Small intestine (tissue), 7 donors: Measurements from ENCODE around the gene PLTP. TPM values are rescaled to one million over a fixed set of nuclear protein-coding genes. Genes with fewer than 3 reads are reported as not detected.

Source experiments
- DNase-seq, 2 donors: peaks; one replicate each; pipeline versions ENCODE4 v3.0.0 to v3.0.0-alpha.2; 2013
- FAIRE-seq: peaks from 2 replicates; lab custom pipeline; 2012; peaks lifted over from hg19 to GRCh38; lab: Jason Lieb, UNC
- H3K27ac ChIP-seq, 3 donors: one replicate each; pipeline ENCODE4 v1.5.1; 2013; ENCODE audit warnings: low read length in 2 of 3, mild to moderate bottlenecking in 2 of 3, control low read depth in 1 of 3, inconsistent platforms in 1 of 3, low read depth in 1 of 3, moderate library complexity in 1 of 3
- H3K27me3 ChIP-seq, 3 donors: one replicate each; pipeline ENCODE4 v1.6.1; 2013; ENCODE audit warnings: low read length in 3 of 3, inconsistent platforms in 1 of 3; ENCODE audit not compliant: control insufficient read depth in 3 of 3, insufficient read depth in 3 of 3
- H3K36me3 ChIP-seq, 3 donors: one replicate each; pipeline ENCODE4 v1.6.1; 2013; ENCODE audit warnings: low read length in 3 of 3, inconsistent platforms in 1 of 3, low read depth in 1 of 3, mild to moderate bottlenecking in 1 of 3, moderate library complexity in 1 of 3; ENCODE audit not compliant: control insufficient read depth in 3 of 3, insufficient read depth in 2 of 3
- H3K4me1 ChIP-seq, 3 donors: one replicate each; pipeline ENCODE4 v1.6.1; 2013; ENCODE audit warnings: low read length in 2 of 3, inconsistent platforms in 1 of 3, low read depth in 1 of 3, mild to moderate bottlenecking in 1 of 3, moderate library complexity in 1 of 3; ENCODE audit not compliant: control insufficient read depth in 3 of 3, insufficient read depth in 2 of 3
- H3K4me3 ChIP-seq, 3 donors: one replicate each; pipeline ENCODE4 v1.5.1; 2013; ENCODE audit warnings: low read length in 3 of 3, control low read depth in 1 of 3, inconsistent platforms in 1 of 3, low read depth in 1 of 3, mild to moderate bottlenecking in 1 of 3, moderate library complexity in 1 of 3
- H3K9me3 ChIP-seq, 2 donors: one replicate each; pipeline ENCODE4 v1.6.1; 2013; ENCODE audit warnings: low read depth in 1 of 2, low read length in 1 of 2; ENCODE audit not compliant: control insufficient read depth in 2 of 2, insufficient read depth in 1 of 2
- WGBS, 3 donors: extraction: QIAGEN DNeasy Blood & Tissue Kit; methylation state at CpG; one replicate each; pipeline ENCODE4 v1.1.7; 2013; 5-methylcytosine and 5-hydroxymethylcytosine counted together
- polyA plus RNA-seq, 4 donors: library from polyadenylated mRNA; stranded (reverse) in 3 of 4; unstranded in 1 of 4; fragments of 200-250 nt in 3 of 4; fragments of 120-200 nt in 1 of 4; gene quantifications; one replicate each; pipeline versions ENCODE4 v1.2.1 to v1.2.3, GENCODE V29; 2013
- donor health status: healthy with polysubstance abuse.
- donor health status: control.
- donor health status: control.
- donor health status: Bipolar disorder and iron deficiency.
- donor health status: healthy.

Gene PLTP
- polyA plus RNA-seq, 4 donors, result 2.0 to 67.4 (median 17.1) TPM

- Histone ChIP-seq H3K36me3 (no peaks in the 10 kb centered on the region), H3K9me3 (no peaks in the 10 kb centered on the region), H3K4me1 (peaks cover 0 to 23% (median 0%) of the 10 kb centered on the region in 3 donors), H3K27ac (peak overlapping the region in 2 of 3 donors; percentile 39 to 83), H3K27me3 (no peaks in the 10 kb centered on the region), H3K4me3 (no peak overlapping the region)
- 51 to 71% (median 63%) methylated on average over 11 of the region's 11 CpGs for WGBS, 3 donors
- FAIRE-seq (no peak), DNase-seq (no peak)
These were observed 7.8 kb upstream of the PLTP start for GRCh38 chr20:45919542-45920399.

GRCh38 chr20:45918779-45919537, 7.0 kb upstream of the PLTP start:
- WGBS, 3 donors, result 78 to 87% (median 83%) methylated on average over 12 of the region's 12 CpGs
- DNase-seq, result peak in 1 of 2 donors; percentile 22
- no peak for FAIRE-seq
- Histone ChIP-seq H3K27me3 (no peaks in the 10 kb centered on the region), H3K4me1 (peaks cover 0 to 26% (median 0%) of the 10 kb centered on the region in 3 donors), H3K9me3 (no peaks in the 10 kb centered on the region), H3K27ac (peak overlapping the region in 2 of 3 donors; percentile 75 to 81), H3K4me3 (no peak overlapping the region), H3K36me3 (no peaks in the 10 kb centered on the region)

- Histone ChIP-seq H3K9me3 (no peaks in the 10 kb centered on the region), H3K36me3 (no peaks in the 10 kb centered on the region), H3K27ac (peak overlapping the region in 2 of 3 donors; percentile 75 to 81), H3K27me3 (no peaks in the 10 kb centered on the region), H3K4me1 (peaks cover 0 to 26% (median 0%) of the 10 kb centered on the region in 3 donors), H3K4me3 (no peak overlapping the region)
- no peak for FAIRE-seq
- peak; percentile 53 to 86 for DNase-seq
- 47 to 60% (median 49%) methylated on average over 5 of the region's 5 CpGs for WGBS, 3 donors
These were observed 6.3 kb upstream of the PLTP start for GRCh38 chr20:45918182-45918737.

GRCh38 chr20:45917790-45918141, 5.8 kb upstream of the PLTP start:
- Histone ChIP-seq H3K4me1 (peaks cover 0 to 26% (median 0%) of the 10 kb centered on the region in 3 donors), H3K27me3 (no peaks in the 10 kb centered on the region), H3K9me3 (no peaks in the 10 kb centered on the region), H3K27ac (peak overlapping the region in 2 of 3 donors; percentile 75 to 81), H3K4me3 (no peak overlapping the region), H3K36me3 (no peaks in the 10 kb centered on the region)
- WGBS, 3 donors, result 55 to 78% (median 64%) methylated on average over 5 of the region's 5 CpGs
- FAIRE-seq, result no peak
- DNase-seq, result peak in 1 of 2 donors; percentile 32

- Histone ChIP-seq H3K36me3 (peaks cover 0 to 2% (median 0%) of the 10 kb centered on the region in 3 donors), H3K9me3 (no peaks in the 10 kb centered on the region), H3K4me1 (peaks cover 0 to 31% (median 4%) of the 10 kb centered on the region in 3 donors), H3K27ac (no peak overlapping the region), H3K4me3 (no peak overlapping the region), H3K27me3 (no peaks in the 10 kb centered on the region)
- DNase-seq, result no peak
- 57 to 61% (median 58%) methylated on average over 5 of the region's 5 CpGs for WGBS, 3 donors
- no peak for FAIRE-seq
These were observed 1.2 kb upstream of the PLTP start for GRCh38 chr20:45913116-45913515.

GRCh38 chr20:45912344-45912682, 358 bp upstream of the PLTP start:
- FAIRE-seq, result no peak
- Histone ChIP-seq H3K36me3 (peaks cover 0 to 7% (median 0%) of the 10 kb centered on the region in 3 donors), H3K4me1 (peaks cover 0 to 25% (median 4%) of the 10 kb centered on the region in 3 donors), H3K27me3 (no peaks in the 10 kb centered on the region), H3K27ac (peak overlapping the region in 1 of 3 donors; percentile 59), H3K9me3 (no peaks in the 10 kb centered on the region), H3K4me3 (peak overlapping the region in 2 of 3 donors; percentile 18 to 57)
- 17 to 31% (median 27%) methylated on average over 4 of the region's 4 CpGs for WGBS, 3 donors
- DNase-seq, result no peak

DNA sequence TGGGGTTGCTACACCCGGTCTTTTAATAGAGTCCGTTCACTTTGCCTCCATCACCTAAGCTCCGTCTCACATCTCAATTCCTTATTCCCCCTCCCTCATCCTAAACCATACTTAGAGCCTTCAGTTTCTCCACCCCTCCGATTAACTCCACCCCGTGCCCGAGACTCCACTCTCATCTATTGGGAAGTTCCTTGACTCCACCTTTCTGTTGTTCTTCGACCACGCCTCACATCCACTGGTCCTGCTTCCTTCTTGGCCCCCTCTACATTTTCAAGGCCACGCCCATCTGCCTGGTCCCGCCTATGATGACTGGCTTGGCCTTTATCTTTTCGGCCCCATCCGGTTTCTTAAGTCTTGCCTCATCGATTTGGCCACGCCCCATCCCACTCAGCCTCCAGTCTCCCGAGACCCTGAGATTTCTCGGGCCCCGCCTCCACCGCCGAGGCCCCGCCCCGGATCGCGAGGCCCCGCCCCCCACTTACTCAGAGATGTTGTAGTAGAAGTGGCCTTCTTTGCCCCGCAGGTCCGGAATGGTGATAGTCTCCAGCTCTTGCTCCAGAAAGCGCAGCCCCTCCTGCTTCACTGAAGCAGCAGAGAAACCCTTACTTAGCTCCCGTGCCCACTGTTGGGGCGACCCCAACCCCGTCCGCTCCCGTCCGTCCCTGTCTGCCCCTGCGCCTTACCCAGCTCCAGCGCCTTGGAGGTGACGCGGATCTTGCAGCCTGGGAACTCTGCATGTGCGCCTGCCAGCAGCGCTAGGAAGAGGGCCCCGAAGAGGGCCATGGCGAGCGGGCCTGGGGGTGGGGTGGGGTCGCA, 1.1 kb downstream of the PLTP start:
- Histone ChIP-seq H3K36me3 (peaks cover 0 to 11% (median 0%) of the 10 kb centered on the region in 3 donors), H3K4me3 (peak overlapping the region in 2 of 3 donors; percentile 46 to 57), H3K27me3 (no peaks in the 10 kb centered on the region), H3K4me1 (peaks cover 0 to 25% (median 4%) of the 10 kb centered on the region in 3 donors), H3K9me3 (no peaks in the 10 kb centered on the region), H3K27ac (peak overlapping the region in 2 of 3 donors; percentile 64 to 84)
- DNase-seq, result peak; percentile 91 to 98
- 1 to 4% (median 3%) methylated on average over 43 of the region's 43 CpGs for WGBS, 3 donors
- no peak for FAIRE-seq
